NOMO-1 (cell line): ENCODE results near the gene TMEM139.
"Not testable (repeated sequence)": the region's sequence is repeated elsewhere in the genome, so short reads cannot be mapped to it uniquely, and the experiment has no call there.

Experiments
- DNase-seq, 2 experiments: peaks; one replicate each; lab custom pipeline; 2025; ENCODE audit not compliant: unreplicated experiment in 2 of 2; lab: John Stamatoyannopoulos, UW

The TMEM139 gene

GRCh38 chr7:143257501-143257900 lies 27.3 kb upstream of the TMEM139 start:
- no peak for DNase-seq

- DNase-seq = peak in 1 of 2 experiments; percentile 30
Measured at GRCh38 chr7:143258831-143259230, 25.9 kb upstream of the TMEM139 start.

DNA sequence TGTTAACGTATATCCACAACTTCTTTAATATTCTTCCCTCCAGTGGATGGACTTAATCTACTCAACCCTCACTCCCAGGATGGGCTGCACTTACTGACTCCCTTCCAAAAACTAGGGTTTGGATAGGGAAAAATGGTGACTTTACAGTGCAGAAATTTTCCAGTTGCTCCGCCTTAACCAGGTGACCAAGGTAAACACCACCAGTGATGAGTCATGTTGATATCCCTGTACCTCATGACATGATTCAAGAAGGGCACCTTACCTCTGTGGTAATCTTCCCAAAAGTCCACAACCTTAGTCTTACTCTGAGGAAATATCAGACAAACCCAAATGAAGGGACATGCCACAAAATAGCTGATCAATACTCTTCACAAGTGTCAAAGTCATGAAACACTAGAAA lies 25.0 kb upstream of the TMEM139 start:
- DNase-seq = no peak

DNA sequence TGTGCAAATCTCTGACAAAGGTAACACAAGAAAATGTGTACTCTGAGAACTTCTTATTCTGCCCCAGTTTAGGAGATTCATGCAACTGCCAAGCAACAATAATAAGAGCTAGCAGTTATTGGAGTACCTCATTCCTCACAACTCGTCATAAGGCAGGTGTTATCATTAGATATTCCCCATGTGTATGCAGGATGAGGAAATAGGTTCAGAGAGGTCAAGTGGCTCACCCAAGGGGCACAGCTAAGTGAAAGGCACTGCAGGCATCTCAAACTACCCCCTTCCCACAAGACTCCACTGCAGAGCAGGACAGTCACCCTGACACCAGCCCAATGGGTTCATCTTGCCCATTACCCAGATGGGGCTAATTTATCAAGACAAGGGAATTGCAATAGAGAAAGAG lies 22.9 kb upstream of the TMEM139 start:
- no peak for DNase-seq

GRCh38 chr7:143263266-143264195 lies 21.2 kb upstream of the TMEM139 start, which contains the start of gene GSTK1:
GSTK1 (plus strand) TSS chr7:143263441; CDS start chr7:143263514, 73 bp downstream.
- peak; percentile 28 to 55 for DNase-seq

GRCh38 chr7:143264196-143264568 lies 20.6 kb upstream of the TMEM139 start:
- DNase-seq = not testable (repeated sequence)

GRCh38 chr7:143265017-143265693 lies 19.6 kb upstream of the TMEM139 start:
- DNase-seq = no peak

GRCh38 chr7:143269251-143269650 lies 15.5 kb upstream of the TMEM139 start:
- DNase-seq = no peak

- DNase-seq = no peak
Measured at GRCh38 chr7:143271240-143271639, 13.5 kb upstream of the TMEM139 start.

- DNase-seq = no peak
Measured at GRCh38 chr7:143272871-143273270, 11.9 kb upstream of the TMEM139 start.

GRCh38 chr7:143279186-143280098 lies 5.3 kb upstream of the TMEM139 start:
- DNase-seq = no peak

DNA sequence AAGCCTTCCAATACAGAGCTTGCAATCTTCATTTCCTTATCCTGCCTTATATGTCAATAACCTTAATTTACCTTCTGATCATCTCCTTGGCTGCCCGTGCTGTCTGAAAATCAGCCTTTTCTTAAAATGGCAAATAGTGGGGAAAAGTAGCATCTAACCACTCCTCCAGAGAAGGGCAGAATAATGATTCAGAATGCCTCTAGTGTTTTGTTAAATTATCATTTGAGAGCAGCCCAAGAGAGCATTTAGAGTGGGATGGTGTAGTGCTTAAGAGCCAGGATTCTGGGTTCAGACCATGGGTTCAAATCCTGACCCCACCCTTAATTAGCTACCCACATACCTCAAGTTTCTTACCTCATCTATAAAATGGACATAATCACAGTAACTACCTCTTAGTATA lies 4.6 kb upstream of the TMEM139 start:
- DNase-seq = no peak

DNA sequence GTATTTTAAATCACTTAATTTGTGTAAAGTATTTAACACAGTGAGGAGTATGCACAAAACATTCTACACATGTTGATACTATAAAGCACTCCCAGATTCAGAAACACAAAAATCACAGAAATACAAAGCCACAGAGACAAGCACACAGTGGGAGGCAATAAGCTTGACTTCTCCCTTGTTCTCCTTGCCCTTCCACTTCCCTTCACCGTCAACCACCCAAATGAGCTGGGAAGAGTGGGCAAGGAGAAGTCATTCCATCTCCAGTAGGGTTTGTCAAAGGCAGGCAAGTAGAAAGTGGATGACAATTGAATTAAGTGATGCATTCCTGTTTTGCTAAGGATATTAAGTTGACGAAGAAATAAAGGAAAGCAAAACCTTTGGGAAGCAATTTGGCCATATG lies 4.2 kb upstream of the TMEM139 start:
- DNase-seq = no peak

DNA sequence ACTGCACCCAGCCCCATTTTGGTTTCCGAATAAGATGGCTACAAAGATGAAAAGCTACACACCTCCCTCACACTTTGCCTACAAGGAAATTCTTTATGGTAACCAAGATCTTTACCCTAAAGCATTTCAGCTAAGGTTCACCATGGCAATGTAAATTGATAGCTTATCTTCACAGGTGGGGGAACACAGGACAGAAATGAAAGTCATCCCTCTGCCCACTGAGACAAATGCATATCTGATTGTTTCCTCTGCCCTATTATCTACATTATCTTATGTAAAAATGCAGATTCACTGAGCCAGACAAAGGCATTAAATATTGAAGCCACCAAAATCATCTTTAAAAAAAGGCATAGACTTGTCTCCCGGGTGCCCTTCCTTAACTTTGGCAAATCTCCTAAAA lies 3.2 kb upstream of the TMEM139 start:
- no peak for DNase-seq

DNA sequence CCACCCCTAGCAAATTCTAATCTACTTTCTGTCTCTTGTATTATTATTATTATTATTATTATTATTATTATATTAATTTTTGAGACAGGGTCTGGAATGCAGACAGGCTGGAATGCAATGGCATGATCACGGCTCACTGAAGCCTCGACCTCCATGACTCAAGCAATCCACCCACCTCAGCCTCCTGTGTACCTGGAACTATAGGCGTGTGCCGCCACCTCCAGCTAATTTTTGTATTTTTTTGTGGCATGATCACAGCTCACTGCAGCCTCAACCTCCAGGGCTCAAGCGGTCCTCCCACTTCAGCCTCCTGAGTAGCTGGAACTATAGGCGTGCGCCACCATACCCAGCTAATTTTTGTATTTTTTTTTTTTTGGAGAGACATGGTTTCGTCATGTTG lies 2.6 kb upstream of the TMEM139 start:
- DNase-seq = no peak

GRCh38 chr7:143283381-143283780 lies 1.4 kb upstream of the TMEM139 start:
- no peak for DNase-seq

- DNase-seq = no peak
Measured at GRCh38 chr7:143285470-143285778, 666 bp downstream of the TMEM139 start.

- DNase-seq = no peak
Measured at GRCh38 chr7:143285806-143286521, 1.2 kb downstream of the TMEM139 start.

- no peak for DNase-seq
Measured at GRCh38 chr7:143286522-143286890, 1.7 kb downstream of the TMEM139 start.

DNA sequence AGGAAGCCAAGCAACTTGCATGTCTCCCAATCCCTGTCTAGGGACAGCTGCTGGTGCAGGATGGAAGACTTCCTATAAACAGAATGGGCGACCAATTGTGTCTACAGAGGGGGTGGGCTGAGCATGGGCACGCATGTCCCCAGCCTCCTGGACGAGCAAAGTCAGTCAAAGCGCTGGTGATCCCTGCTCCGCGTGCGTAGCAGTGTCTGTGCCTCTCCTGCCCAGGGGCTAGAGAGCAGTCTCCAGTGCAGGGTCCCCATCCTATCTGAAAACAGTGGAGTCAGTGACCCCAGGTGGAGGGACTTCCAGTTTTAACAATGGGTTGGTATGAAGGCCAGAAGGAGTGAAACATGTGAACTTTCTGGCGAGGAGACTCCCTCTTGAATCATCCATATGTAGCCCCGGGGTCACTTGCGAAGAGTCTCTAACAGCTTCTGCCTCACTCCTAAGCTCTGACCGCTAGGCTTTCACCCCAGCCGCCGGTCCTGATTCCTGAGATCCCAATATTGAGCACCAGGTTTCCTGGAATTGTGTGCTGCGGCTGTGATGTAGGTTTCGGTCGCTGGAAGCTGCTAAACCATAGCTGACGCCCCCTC lies 2.7 kb downstream of the TMEM139 start:
- no peak for DNase-seq
